ENCODE measurements around the gene DNAJC25. TPM values are rescaled to one million over a fixed set of nuclear protein-coding genes. Genes with fewer than 3 reads are reported as not detected.
A peak's percentile ranks its signal among the peaks of the same experiment; 100 is the strongest.

Gene DNAJC25
- polyA plus RNA-seq, 4 donors, result 13.7 to 17.6 (median 15.0) TPM

- no peak for DNase-seq (ENCODE audit: low read depth in 4 of 4, low spot score in 2 of 4)
These were observed 8.5 kb upstream of the DNAJC25 start for GRCh38 chr9:111622626-111623025.

DNA sequence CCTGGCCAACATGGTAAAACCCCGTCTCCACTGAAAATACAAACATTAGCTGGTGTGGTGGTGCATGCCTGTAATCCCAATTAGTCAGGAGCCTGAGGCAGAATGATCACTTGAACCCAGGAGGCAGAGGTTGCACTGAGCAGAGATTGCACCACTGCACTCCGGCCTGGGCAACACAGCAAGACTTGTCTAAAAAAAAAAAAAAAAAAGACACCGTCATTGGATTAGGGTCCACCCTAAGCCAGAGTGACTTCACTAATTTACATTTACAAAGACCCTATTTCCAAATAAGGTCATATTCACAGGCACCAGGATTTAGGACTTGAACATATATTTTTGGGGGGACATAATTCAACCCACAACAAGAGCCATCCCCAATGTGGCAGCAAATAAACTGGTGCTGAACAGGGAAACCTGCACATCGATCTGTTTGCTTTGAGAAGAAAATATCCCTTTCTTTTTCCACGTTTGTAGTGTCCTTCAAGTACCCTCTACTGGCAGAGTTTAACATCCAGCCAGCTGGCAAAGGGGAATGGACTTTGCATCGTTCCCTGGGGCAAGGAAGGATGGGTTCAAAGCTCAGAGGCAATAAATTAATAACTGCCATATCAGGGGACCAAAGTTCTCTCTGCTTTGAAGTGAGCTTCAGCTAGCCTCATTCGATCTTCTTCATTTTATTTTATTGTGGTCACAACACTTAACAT, 3.7 kb upstream of the DNAJC25 start:
- DNase-seq (ENCODE audit: low read depth in 4 of 4, low spot score in 2 of 4), result no peak

DNA sequence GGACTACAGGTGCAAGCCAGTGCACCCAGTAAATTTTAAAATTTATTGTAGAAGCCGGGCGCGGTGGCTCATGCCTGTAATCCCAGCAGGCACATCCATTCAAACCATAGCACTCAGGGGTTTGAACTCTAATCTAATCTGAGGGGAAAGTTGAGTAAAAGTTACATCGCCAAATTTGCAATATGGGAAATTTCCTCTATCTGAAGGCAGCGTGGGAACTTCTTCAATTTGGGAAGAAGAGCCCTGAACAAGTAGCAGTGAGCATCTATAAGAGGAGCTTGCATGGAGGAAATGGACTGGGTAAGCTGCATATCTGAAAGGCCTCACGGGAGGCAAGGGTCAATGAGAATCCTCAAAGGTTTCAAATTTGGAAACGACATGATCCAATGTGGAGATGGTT, 2.7 kb upstream of the DNAJC25 start:
- DNase-seq (ENCODE audit: low read depth in 4 of 4, low spot score in 2 of 4), result no peak

DNA sequence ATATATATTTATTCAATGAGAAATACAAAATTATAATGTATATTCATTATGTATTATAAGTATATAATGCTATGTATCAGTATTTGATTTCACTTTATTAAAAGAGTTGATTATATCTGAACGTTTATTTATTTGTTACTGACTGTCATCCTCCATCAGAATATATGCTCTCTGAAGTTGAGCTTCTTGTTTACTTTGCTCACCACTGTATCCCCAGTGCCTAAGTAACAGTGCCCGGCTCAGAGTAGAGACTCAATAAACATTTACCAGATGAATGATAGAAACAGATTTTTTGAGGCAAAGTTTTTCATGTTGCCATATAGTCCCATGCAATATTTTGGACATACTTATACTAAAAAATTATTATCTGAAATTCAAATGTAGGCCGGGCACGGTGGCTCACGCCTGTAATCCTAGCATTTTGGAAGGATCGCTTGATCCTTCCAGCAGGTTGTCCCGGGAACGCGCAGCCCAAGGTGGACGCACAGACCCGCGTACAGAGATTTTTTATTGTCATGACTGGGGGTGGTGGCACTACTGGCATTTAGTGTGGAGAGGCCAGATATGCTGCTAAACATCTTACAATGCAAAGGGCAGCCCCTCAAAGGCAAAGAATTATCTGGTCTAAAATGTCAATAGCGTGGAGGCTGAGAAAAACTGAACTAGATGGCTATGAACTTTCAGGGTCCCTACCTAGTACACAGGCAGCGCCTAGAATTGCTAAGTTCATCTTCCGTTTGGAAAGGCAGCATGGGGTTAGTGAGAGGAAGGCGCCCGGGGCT, 761 bp upstream of the DNAJC25 start:
- DNase-seq (ENCODE audit: low read depth in 4 of 4, low spot score in 2 of 4), result peak in 1 of 4 donors; percentile 75

DNA sequence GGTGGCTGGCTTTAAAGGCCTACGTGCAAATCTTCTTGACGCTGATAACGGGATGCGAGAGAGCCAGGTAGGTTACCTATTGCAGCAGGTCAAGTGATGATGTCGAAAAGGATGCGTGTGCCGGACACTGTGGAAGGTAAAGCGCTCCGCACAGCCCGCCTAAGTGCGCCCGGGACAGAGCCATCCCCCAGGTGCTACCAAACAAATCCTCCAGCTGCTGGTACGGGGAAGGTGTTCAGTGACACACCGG, 245 bp upstream of the DNAJC25 start:
- DNase-seq (ENCODE audit: low read depth in 4 of 4, low spot score in 2 of 4), result peak in 1 of 4 donors; percentile 89

GRCh38 chr9:111632060-111632459, 926 bp downstream of the DNAJC25 start:
- DNase-seq (ENCODE audit: low read depth in 4 of 4, low spot score in 2 of 4), result no peak

DNA sequence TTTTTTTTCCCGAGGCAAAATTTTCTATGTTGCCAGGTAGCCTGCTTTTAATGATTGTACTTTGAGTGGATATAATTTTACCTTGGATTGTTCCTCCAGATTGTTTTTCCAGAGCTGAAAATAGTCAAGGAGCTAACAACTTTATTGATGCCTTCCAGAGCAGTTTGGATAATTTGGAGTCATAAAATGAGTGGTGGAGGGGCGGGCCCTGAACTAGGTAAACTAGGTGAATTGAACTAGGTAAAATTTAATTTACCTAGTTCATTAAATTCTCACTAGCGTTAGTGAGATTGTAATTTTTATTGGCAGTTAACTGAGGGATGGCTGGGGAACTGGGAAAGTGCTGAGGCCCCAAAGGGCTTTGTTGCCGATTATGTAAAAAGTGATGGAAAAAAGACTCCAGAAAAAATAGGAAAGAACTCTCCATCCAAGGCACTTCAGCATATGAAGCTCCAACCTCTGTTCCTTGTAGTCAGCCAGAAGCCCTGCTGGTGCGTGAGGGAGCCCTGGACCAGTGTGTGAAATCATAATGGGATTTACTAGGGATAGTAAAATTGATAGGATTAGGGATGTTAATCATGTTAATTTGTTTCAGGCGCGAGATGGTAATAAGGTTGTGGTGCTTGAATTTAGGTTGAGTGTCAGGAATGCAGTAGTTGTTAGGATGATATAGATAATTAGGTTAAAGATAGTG, 1.7 kb downstream of the DNAJC25 start:
- no peak for DNase-seq (ENCODE audit: low read depth in 4 of 4, low spot score in 2 of 4)

DNA sequence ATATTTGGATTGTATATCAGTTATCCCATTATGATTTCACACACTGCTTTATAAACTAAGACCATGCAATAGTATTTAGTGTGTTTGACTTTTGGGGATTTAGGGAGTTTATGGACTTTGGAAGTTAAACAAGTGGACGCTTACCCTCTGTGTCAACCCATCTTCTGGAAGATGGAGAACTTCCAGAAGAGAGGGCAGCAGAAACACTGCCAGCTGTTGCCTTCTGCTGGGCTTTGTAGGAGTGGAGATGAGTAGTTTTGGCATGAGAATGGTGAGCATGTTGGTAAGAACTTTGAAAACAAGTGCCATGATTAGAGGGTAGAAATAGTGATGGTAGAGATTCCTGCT, 2.2 kb downstream of the DNAJC25 start:
- DNase-seq (ENCODE audit: low read depth in 4 of 4, low spot score in 2 of 4), result no peak

DNA sequence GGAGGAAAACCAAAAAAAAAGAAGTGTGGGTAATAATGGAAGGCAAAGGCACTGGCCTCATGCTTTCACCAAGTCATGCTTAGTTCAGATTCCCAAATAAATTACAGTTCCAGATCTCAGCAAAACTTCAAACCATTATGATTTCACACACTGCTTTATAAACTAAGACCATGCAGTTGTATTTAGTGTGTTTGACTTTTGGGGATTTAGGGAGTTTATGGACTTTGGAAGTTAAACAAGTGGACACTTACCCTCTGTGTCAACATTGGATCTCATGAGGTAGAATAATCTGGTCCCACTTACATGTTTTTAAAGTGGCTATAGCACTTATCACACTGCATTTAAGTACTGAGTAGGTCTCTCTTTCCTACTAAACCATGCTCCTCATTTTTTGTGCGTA, 3.7 kb downstream of the DNAJC25 start:
- DNase-seq (ENCODE audit: low read depth in 4 of 4, low spot score in 2 of 4), result no peak

DNA sequence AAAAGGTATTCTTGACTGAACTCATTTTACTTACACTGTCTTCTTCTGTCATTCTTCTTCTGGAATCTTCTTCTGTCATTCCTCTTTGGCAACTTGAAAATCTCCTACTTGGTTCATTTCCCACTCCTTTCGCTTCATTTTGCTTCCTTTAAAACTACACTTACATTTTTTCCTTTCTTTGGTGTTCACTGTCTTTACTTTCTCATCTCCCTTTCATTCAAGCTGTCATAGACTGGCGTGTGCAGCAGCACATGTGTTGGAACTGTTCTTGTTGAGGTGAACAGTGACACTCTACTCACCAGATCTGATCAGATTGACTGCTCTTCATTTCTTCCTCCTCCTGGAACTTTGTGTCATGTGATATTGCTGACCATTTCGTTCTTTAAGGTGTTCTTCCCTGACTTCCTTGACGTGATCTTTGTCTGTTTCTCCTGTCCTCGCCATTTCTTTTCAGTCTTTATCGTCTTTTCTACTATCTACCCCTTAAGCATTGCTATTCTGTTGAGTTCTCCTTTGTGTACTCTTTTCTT, 6.4 kb downstream of the DNAJC25 start:
- no peak for DNase-seq (ENCODE audit: low read depth in 4 of 4, low spot score in 2 of 4)

- DNase-seq (ENCODE audit: low read depth in 4 of 4, low spot score in 2 of 4), result no peak
These were observed 13.2 kb downstream of the DNAJC25 start for GRCh38 chr9:111644195-111644772.

- DNase-seq (ENCODE audit: low read depth in 4 of 4, low spot score in 2 of 4), result no peak
These were observed 14.7 kb downstream of the DNAJC25 start for GRCh38 chr9:111645806-111646205.

GRCh38 chr9:111646417-111646816, 15.3 kb downstream of the DNAJC25 start:
- DNase-seq (ENCODE audit: low read depth in 4 of 4, low spot score in 2 of 4), result no peak

- DNase-seq (ENCODE audit: low read depth in 4 of 4, low spot score in 2 of 4), result no peak
These were observed 16.9 kb downstream of the DNAJC25 start for GRCh38 chr9:111648066-111648465.

DNA sequence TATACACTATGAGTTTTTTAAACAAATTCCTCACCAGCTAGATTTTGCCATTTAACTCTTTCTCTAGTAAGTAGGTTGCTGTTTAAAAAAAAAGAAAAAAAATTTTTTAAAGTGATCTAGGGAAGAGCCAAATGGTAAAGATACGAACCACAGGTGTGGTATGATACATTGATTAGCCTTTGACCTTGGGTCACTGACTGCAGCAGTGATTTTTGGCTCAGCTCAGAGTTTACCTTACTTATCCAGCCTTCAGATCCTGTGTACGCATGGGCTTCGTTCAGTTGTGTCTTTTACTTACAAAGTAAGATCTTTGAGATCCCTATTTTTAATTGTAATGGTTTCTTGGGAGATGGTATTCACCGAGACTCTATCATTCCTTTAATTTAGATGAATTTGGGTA, 17.9 kb downstream of the DNAJC25 start:
- no peak for DNase-seq (ENCODE audit: low read depth in 4 of 4, low spot score in 2 of 4)

DNA sequence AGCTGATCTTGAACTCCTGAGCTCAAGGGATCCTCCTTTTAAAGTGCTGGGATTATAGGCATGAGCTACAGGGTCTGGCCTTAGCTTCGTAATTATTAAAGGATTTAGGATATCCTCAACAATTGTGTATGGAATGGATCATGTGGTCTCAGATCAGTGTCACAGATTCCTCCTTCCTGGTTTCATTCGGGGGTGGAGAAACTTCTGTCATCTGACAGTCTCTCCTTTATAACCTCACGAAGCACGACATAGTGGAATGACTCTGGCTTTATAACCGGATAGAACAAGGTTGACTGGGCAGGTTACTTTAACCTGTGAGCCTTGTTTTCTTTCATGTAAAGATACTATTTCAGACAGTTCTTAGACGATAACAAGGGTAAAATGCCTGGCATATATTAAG, 25.9 kb downstream of the DNAJC25 start:
- DNase-seq (ENCODE audit: low read depth in 4 of 4, low spot score in 2 of 4), result no peak

DNA sequence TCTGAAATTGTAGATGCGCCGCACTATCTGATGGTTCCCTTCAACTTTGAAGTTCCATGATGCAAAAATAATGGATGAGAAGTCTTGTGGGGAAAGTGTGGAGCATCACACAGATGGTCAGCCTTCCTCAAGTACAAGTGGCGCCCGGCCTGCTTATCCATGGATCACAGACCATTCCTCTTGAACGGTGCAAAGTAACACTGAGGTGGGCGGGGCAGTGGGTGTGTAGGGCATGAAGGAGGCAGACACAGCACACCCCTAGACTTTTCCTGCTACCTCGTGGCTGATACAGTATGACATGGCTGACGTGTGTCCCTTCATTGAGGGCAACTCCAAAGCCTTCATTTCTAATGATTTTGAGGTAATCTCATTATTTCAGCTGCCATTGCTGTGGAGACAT, 27.8 kb downstream of the DNAJC25 start:
- no peak for DNase-seq (ENCODE audit: low read depth in 4 of 4, low spot score in 2 of 4)

DNA sequence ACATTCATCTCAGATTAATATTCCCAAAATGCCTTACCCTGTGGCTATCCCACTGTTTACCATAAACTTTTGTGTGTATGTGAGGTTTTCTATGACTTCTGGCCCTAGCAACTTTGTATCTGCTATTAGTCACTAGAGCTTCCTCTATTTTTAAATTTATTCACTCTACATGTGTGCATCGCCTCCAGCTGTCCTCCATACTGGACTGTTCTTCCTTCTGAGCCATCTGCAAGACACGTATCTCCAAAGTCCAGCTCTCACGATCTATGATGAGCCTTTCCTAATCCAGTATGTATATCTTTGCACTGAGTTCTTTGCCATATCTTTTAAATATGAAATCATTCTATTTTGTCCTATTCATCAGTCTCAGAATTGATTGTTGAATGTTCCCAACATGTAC, 28.6 kb downstream of the DNAJC25 start:
- no peak for DNase-seq (ENCODE audit: low read depth in 4 of 4, low spot score in 2 of 4)

- peak in 2 of 4 donors; percentile 36 to 49 for DNase-seq (ENCODE audit: low read depth in 4 of 4, low spot score in 2 of 4)
These were observed 30.1 kb downstream of the DNAJC25 start, which contains the start of gene GNG10 for GRCh38 chr9:111661150-111661801. TSS of gene GNG10 (plus strand) at chr9:111661605. CDS start at chr9:111661635, 30 bp downstream.

DNA sequence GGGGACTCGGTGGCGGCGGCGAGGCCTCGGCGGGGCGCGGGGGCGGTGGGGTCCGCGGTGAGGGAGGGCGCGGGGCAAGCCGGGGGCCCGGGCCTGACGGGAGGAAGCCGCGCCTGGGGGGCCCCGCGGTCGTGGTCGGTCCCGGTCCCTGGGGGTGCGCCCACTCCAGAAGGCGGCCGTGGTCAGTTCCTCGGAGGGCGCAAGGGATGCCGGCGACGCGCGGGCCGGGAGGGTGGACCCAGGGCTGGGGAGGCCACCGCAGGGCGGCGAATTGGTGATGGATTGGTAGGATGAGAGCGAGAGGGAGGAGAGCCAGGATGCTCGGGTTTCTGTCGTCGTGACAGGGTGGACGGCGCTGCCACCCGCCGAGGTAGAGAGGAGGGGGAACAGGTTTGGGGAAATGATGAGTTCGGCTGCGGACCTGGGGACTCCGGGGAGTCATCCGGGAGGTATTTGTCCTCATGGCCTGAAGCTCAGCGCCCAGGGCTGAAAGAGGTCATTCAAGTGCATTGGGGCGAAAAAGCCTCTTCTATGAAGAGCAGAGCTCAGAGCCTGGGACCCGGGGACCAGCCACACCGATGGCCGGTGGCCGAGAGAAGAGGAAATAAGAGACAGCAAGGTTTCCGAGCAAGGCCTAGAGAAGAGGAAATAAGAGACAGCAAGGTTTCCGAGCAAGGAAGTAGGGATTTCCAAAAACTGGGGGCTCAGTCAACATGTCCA, 30.8 kb downstream of the DNAJC25 start:
- peak in 2 of 4 donors; percentile 24 to 28 for DNase-seq (ENCODE audit: low read depth in 4 of 4, low spot score in 2 of 4)

Measured in left renal cortex interstitium (tissue), 4 donors.